ENCODE results near the gene SENP7. TPM values are rescaled to one million over a fixed set of nuclear protein-coding genes. Genes with fewer than 3 reads are reported as not detected.
"Not testable (repeated sequence)": the region's sequence is repeated elsewhere in the genome, so short reads cannot be mapped to it uniquely, and the experiment has no call there.

SENP7 gene
- total RNA-seq, 1 donor from 2014 or later, result 57.4 TPM

- DNase-seq, result peak; percentile 10
Observed at GRCh38 chr3:101325393-101326134, 187.4 kb downstream of the SENP7 start.

- no peak for DNase-seq
Observed at GRCh38 chr3:101320475-101320874, 192.5 kb downstream of the SENP7 start, which contains the start of gene IMPG2. TSS of gene IMPG2 (minus strand) at chr3:101320575. CDS start at chr3:101320372, 203 bp downstream.

GRCh38 chr3:101319531-101319930, 193.5 kb downstream of the SENP7 start:
- DNase-seq, result no peak

- no peak for DNase-seq
Observed at GRCh38 chr3:101312545-101312944, 200.5 kb downstream of the SENP7 start.

- DNase-seq, result no peak
Observed at GRCh38 chr3:101311676-101312075, 201.3 kb downstream of the SENP7 start.

GRCh38 chr3:101310978-101311375, 202.0 kb downstream of the SENP7 start:
- DNase-seq, result no peak

GRCh38 chr3:101308147-101308772, 204.8 kb downstream of the SENP7 start:
- not testable (repeated sequence) for DNase-seq

- DNase-seq, result no peak
Observed at GRCh38 chr3:101303836-101304235, 209.2 kb downstream of the SENP7 start.

- DNase-seq, result peak; percentile 15
Observed at GRCh38 chr3:101303089-101303731, 209.8 kb downstream of the SENP7 start.

- no peak for DNase-seq
Observed at GRCh38 chr3:101300073-101300472, 212.9 kb downstream of the SENP7 start.

GRCh38 chr3:101292027-101292426, 221.0 kb downstream of the SENP7 start:
- no peak for DNase-seq

GRCh38 chr3:101288294-101288693, 224.7 kb downstream of the SENP7 start:
- DNase-seq, result no peak

- DNase-seq, result no peak
Observed at GRCh38 chr3:101284757-101285156, 228.3 kb downstream of the SENP7 start.

GRCh38 chr3:101281521-101282030, 231.4 kb downstream of the SENP7 start:
- DNase-seq, result peak; percentile 68

- no peak for DNase-seq
Observed at GRCh38 chr3:101279765-101280385, 233.1 kb downstream of the SENP7 start.

- DNase-seq, result no peak
Observed at GRCh38 chr3:101279162-101279561, 233.8 kb downstream of the SENP7 start.

GRCh38 chr3:101278727-101279126, 234.3 kb downstream of the SENP7 start:
- no peak for DNase-seq

Small RNA genes within 50 kb of the gene (small RNA-seq; reads per million reads assigned to genes)
- gene RF00019 (ENCODE audit: low replicate concordance), result not detected

Other genes with a start within 250 kb of the SENP7 start
- 2.1 TPM for gene IMPG2, start 192.6 kb downstream of the SENP7 start, total RNA-seq
- gene TRMT10C, start 48.7 kb upstream of the SENP7 start, total RNA-seq, result 34.4 TPM
- gene PCNP, start 61.0 kb upstream of the SENP7 start, total RNA-seq, result 134 TPM
- 33.5 TPM for gene ZBTB11, start 163.9 kb upstream of the SENP7 start, total RNA-seq
- 1,467 TPM for gene RPL24, start 173.5 kb upstream of the SENP7 start, total RNA-seq
- 34.9 TPM for gene CEP97, start 211.4 kb upstream of the SENP7 start, total RNA-seq

Data from tongue (tissue), 3 donors.